ENCODE measurements around the gene TNPO3.

GRCh38 chr7:129009437-129009836 lies 45.5 kb downstream of the TNPO3 start:
- TF ChIP-seq EP300 (conservative IDR thresholded peaks at IDR 0.05; ENCODE audit: poor library complexity, severe bottlenecking): no peak
- no peak for TF ChIP-seq CTCF (IDR thresholded peaks at IDR 0.05; ENCODE audit: poor library complexity, severe bottlenecking)
- no peak for TF ChIP-seq SMC3 (conservative IDR thresholded peaks at IDR 0.05; ENCODE audit: poor library complexity)
- TF ChIP-seq TAF1 (IDR thresholded peaks at IDR 0.05; ENCODE audit: low read depth): no peak
- no peak for TF ChIP-seq RAD21 (conservative IDR thresholded peaks at IDR 0.05)
- no peak for TF ChIP-seq POLR2AphosphoS5 (IDR thresholded peaks at IDR 0.05)
- TF ChIP-seq REST (IDR thresholded peaks at IDR 0.05; ENCODE audit: borderline replicate concordance): no peak
- no peak for TF ChIP-seq EZH2 (IDR thresholded peaks at IDR 0.05; ENCODE audit: borderline replicate concordance, insufficient read depth, low read length, poor library complexity, severe bottlenecking)

Data from neural cell (in vitro differentiated cells).